Measurements from ENCODE around the gene ZNF526.

DNA sequence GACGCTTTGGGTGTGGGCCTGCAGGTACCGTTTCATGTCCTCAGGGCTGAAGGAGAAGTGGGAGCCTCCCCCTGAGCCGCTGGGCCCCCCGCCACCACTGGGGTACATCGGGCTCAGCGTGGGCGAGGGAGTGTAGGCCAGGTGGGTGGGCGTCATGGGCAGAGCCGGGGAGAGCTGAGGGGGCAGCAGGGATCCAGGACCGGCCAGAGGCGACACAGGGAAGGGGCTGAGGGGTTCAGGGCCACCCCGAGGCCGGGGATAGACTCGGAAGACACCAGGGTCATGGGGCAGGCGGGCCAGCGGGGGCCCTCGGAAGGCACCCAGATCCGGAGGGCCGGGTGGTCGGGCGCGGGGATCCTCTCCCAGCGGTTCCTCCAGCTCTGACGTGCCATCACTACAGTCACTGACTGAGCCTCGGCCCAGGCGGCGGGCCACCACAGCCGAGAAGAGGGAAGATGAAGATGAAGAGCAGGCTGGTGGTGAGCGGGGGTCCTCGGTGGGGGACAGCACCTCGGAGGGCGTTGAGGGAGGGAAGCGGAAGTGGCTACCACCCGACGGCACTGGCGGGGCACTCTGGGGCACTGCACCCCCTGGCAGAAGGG lies 29.1 kb downstream of the ZNF526 start:
- TF ChIP-seq, protein P1, sequence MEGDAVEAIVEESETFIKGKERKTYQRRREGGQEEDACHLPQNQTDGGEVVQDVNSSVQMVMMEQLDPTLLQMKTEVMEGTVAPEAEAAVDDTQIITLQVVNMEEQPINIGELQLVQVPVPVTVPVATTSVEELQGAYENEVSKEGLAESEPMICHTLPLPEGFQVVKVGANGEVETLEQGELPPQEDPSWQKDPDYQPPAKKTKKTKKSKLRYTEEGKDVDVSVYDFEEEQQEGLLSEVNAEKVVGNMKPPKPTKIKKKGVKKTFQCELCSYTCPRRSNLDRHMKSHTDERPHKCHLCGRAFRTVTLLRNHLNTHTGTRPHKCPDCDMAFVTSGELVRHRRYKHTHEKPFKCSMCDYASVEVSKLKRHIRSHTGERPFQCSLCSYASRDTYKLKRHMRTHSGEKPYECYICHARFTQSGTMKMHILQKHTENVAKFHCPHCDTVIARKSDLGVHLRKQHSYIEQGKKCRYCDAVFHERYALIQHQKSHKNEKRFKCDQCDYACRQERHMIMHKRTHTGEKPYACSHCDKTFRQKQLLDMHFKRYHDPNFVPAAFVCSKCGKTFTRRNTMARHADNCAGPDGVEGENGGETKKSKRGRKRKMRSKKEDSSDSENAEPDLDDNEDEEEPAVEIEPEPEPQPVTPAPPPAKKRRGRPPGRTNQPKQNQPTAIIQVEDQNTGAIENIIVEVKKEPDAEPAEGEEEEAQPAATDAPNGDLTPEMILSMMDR (conservative IDR thresholded peaks at IDR 0.05; ENCODE audit: low read depth, low read length), result no peak
- TF ChIP-seq EZH2 (IDR thresholded peaks at IDR 0.05; ENCODE audit: borderline replicate concordance, low read depth, low read length, poor library complexity, severe bottlenecking), result no peak

Measured in A673 (cell line).